HG02852 (cell line): ENCODE measurements around the gene KIF23.
"Not testable (repeated sequence)": the region's sequence is repeated elsewhere in the genome, so short reads cannot be mapped to it uniquely, and the experiment has no call there.

Experiments
- ATAC-seq: cut with Tn5 transposase; IDR thresholded peaks from one replicate; pipeline ENCODE4 v1.9.1; 2021; ENCODE audit warnings: mild to moderate bottlenecking, moderate library complexity; ENCODE audit not compliant: unreplicated experiment

Gene KIF23

DNA sequence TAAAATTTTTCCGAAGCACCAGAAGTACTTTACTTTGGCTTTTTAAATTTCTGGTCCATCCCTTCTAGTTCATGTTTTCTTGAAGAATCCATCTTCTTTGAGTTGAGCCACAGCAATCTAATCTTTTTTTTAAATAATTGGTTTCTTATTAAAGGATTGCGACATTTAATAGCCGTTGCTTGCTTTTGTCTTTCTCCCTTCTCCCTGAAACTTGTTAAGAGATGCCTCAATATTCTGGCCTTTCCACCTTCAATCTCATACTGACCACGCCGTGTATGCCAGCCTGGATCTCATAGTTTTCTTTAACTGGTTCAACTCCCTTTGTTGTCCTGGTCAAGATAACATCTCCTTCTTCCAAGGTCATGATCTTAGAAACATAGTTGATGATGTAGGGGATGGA, 20.1 kb downstream of the KIF23 start:
- ATAC-seq: no peak

DNA sequence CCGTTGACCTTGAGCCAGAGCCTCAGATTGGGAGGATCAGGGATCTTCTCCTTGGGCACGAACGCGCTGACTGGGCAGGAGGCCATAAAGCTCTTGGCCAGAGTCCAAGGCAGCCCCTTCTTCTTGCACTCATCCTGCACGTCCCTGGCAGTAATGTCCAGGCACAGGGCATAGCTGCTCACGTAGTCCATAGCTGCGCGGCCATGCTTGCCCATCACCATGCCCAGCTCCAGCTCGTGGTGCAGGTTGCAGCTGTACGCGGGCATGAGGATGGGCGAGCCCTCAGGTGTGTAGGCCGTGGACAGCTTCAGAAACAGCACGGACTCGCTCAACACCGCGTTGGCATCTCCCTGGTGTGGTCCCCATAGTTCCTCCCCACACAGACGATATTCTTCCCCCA, 20.5 kb downstream of the KIF23 start:
- no peak for ATAC-seq

DNA sequence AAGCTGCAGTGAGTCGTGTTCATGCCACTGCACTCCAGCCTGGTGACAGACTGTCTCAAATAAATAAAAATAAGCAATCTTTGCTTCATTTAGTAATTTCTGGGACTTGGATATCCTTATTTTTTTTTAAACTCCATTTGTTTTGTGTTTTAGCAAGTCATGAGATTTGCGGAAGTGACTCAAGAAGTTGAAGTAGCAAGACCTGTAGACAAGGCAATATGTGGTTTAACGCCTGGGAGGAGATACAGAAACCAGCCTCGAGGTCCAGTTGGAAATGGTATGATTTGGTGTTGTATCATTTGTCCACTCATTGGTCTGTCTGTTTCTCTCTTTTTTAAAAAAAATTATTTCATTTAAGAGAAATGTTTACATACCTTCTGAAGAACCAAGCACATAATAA, 21.8 kb downstream of the KIF23 start:
- no peak for ATAC-seq

DNA sequence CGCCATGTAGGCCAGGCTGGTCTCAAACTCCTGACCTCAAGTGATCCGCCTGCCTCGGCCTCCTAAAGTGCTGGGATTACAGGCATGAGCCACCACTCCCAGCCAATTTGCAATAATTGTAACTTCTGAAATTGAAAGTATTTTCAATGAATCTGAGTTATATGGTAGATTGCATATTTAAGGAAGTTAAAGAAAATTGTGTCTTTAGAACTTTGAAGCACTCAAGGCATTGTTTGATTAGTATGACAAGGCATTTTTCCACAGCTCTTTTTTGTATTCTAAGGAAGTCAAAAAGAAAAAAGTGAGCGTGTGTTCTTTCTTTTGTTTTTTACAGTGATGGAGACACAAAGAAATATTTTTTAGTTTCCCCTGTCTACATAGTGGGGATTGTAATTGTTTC, 22.8 kb downstream of the KIF23 start:
- ATAC-seq: no peak

DNA sequence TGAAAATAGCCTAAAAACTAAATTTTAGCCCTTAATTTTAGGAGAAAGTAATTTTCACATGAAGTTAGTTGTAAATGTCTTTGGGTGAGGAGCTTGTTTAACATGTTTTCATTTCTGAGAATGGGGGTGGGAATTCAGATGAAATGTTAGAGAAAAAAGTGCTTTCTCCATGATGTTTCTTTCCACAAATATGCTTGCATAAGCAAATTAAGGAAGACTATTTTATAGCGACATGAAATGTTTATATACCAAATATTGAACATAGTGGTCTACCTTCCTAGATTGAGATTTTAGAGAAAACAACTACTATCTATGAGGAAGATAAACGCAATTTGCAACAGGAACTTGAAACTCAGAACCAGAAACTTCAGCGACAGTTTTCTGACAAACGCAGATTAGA, 25.5 kb downstream of the KIF23 start:
- ATAC-seq: no peak

DNA sequence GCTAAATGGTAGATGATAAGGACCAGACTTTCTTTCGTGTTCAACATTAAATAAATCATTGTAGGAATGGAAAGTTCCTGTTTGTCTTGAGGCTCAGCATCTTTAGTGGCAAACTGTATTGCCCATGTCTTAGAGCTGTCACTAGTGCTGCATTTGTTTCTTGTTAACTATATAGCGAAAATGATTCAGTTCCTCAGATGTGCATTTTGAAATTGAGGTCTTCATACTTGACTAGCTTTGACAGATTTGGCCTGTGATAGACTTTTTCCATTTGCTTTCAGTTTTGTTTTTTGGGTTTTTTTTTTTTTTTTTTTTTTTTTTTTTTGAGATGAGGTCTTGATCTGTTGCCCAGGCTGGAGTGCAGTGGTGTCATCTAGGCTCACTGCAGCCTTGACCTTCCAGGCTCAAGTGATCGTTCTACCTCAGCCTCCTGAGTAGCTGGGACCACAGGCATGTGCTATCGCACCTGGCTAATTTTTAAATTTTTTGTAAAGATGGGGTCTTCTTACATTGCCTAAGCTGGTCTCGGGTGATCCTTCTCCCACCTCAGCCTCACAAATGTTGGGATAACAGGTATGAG, 29.0 kb downstream of the KIF23 start:
- peak; percentile 57 for ATAC-seq

DNA sequence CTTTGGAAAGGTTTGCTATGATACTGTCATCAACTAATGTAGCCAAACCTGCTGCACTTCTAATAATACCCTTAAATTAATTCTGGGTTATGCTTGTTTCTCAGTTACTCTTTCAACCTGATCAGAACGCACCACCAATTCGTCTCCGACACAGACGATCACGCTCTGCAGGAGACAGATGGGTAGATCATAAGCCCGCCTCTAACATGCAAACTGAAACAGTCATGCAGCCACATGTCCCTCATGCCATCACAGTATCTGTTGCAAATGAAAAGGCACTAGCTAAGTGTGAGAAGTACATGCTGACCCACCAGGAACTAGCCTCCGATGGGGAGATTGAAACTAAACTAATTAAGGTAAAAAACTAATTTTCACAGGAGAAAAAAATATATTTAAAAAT, 30.5 kb downstream of the KIF23 start:
- no peak for ATAC-seq

DNA sequence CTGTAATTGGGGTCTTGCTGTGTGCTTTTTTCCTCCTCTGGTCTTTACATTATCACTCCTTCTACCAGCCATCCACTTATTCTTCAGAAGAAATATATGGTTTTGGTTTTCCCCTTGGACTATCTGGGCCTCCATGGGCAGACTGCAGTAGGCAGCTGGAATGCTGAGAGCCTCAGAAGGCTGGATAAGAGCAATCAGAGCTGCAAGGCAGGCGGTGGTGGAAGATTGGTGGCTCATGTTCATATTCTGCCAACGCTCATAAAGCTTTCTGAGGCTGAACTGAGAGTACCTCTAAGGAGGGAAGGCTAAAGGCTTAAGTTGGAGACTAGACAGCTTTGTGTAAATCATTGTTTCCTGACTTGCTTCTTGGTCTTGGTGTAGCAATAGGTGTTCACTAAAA, 32.8 kb downstream of the KIF23 start:
- no peak for ATAC-seq

DNA sequence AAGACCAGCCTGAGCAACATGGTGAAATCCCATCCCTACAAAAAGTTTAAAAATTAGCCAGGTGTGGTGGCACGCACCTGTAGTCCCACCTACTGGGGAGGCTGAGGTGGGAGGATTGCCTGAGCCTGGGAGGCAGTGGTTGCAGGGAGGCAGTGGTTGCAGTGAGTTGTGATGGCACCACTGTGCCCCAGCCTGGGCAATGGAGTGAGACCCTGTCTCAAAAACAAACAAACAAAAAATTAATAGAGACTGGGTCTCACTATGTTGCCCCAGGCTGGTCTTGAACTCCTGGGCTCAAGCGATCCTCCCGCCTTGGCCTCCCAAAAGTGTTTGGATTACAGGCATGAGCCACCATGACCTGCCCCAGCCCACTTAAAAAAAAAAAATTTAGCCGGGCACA, 36.1 kb downstream of the KIF23 start:
- ATAC-seq: not testable (repeated sequence)

DNA sequence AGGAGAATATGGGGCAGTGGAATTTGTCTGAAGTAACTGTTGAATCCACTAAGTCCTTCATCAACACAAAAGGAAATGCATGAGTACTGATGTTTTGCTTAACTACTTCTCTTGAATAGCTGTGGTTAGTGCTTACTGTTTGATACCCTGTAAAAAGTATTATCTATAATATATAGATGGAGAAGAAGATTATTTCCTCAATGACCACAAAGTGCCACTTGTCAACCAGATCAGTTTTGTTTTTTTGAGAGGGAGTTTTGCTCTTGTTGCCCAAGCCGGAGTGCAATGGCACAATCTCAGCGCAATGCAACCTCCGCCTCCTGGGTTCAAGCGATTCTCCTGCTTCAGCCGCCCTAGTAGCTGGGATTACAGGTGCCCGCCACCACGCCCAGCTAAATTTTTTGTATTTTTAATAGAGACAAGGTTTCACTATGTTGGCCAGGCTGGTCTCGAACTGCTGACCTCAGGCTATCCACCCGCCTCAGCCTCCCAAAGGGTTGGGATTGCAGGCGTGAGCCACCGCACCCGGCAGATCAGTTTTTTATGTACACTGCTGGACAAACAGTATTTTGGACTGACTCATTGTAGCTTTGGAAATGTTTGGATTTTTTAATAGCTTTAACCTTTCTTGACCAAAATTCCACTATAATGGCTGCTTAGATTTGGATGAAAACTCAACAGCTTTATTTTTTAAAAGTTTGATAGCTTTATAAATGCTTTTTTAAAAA, 37.0 kb downstream of the KIF23 start:
- no peak for ATAC-seq

DNA sequence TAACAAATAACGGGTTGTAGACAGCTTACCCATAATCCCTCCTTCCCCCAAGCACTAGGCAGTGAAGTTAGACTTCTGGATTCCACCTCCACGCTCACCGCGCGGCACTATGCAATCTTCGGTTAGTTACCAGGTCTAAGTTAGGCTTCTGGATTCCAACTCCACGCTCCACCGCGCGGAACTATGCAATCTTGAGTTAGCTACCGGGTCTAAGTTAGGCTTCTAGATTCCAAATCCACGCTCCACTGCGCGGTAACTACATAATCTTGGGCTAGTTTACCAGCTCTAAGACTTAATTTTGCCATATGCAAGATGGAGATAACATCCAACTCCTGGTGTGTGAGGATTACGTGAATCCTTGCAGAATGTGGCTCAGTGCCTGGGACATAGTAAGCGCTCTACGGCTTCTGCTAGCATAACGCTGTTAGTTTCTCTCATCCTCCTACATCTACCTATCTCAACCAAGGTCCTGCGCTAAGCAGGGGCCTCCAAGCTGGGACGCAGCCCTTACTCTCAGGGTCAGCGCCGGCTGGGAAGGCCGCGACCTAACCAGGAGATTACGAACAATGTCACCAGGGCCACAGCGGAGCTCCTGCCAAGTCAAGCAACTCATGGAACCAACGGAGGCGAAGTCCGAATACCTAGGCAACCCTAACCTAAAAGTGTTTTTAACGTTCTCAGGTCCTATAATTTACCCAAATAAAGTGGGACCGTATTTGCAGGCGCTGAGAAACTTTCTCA, 38.0 kb downstream of the KIF23 start:
- ATAC-seq: peak; percentile 29

DNA sequence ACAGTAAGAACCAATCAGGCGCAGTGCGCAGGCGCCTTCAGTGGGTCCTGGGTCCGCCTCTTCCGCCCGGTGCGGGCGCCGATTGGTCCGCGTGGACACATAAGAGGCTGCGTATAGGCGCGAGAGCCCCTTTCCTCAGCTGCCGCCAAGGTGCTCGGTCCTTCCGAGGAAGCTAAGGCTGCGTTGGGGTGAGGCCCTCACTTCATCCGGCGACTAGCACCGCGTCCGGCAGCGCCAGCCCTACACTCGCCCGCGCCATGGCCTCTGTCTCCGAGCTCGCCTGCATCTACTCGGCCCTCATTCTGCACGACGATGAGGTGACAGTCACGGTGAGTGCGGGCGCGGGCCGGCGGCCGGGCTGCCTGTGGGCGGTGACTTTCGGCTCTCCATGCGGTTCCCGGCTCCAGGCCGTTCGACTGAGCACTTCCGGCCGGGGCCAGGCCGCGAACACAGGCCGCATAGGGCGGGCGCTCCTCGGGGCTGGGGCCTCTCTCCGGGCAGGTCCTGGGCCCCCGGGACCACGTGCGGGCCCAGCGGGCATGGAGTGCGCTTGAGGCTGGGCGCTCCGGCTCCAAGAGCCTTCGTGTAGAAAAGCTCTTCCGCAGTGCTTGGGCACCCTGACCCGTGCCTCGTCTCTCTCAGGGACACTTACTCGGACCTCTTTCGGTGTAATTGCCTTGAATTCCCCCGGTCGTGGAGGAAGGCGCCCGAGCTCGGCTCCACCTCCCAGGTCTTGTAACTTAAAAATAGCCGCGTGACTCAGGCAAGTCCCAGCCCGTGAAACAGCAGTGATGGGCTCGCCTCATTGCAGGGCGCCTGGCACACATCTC, 38.8 kb downstream of the KIF23 start, which contains the start of gene RPLP1:
TSS of gene RPLP1 (plus strand) at position 127 of the 830 bp plus-strand sequence. CDS start at position 258, 131 bp downstream.
- ATAC-seq: peak; percentile 74

DNA sequence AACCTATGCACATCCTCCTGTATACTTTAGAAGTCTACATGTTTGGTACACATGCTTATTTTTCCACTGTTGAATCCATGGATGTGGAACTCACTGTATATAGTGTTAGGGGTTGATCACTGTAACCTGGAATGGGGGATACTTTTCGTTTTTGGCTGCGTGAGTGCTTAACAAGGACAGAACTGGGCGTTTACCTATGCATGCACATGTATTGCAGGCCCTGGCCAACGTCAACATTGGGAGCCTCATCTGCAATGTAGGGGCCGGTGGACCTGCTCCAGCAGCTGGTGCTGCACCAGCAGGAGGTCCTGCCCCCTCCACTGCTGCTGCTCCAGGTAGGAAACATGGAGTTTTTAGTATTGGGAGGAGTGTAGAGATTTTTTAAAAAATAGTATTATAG, 40.8 kb downstream of the KIF23 start:
- no peak for ATAC-seq

DNA sequence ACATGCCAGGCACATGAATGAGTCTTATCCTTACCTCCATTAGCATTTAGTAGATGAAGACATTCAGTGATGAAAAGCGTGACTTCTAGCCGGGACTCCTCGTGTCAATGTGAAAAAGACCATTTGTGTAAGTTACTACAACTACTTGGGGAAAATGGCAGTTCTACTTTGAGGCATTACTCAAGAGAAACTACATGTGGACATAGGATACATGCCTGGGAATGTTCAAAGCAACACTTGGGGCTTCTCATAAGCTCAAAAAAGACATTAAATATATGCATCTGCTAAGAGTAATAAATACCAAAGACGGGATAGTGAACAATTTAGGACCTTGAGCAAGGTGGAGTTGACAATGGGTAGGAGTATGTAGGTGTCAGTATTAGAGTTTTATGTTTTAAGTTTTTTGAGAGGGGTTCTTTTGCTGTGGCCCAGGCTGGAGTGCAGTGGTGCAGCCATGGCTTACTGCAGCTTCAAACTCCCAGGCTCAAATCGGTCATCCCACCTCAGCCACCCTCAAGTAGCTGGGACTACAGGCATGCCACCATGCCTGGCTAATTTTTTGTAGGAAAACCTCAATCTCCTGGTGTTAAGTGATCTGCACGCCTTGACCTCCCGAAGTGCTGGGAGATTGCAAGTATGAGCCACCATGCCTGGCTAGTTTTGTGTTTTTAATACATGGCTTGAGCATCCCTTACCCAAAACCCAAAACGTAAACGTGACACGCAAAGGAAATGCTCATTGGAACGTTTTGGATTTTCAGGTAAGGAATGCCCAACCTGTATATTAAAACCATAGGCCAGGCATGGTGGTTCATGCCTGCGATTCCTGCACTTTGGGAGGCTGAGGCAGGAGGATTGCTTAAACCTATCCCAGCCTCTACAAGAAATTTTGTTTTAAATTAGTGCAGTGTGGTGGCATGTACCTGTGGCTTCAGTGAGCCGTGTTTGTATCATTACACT, 42.3 kb downstream of the KIF23 start:
- no peak for ATAC-seq

DNA sequence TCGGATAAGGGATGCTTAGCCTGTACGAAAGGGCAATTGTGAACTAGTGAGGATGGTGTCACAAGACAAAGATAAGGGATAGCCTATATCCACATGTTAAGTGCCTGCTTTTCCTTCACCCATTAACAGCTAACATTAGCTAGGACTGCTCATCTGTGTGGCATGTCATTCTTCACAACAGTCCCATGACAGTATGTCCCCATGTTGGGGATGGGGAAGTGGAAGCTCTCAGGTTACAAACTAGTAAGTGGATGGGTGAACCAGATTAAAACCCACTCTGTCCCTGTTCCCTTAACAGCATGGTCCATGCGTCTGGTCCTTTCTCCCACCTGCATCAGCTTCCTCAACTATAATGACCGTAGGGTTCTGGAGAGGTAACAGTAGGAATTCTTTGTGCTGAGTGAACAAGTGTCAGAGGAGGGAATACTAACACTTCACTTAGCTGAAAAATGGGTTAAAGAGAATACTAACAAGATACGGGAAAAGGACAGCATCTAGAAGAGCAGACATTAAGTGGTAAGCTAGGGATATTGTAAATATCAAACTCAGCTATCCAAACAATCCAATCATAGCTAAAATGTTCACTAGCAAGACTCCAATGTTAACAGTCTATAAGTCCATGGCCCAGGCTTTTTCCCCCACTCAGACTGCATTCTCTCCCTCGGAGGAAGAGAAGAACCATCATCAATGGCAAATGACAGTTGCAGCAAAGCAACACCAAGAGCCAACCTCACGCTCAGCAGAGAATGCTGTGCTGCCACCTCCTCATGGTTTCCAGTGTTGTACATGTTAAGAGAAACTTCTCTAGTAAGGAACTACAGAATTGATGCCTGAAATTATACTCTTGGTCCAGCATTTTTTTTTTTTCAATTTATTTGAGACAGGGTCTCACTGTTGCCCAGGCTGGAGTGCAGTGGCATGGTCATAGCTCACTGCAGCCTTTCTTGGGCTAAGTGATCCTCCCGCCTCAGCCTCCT, 43.4 kb downstream of the KIF23 start:
- ATAC-seq: no peak

DNA sequence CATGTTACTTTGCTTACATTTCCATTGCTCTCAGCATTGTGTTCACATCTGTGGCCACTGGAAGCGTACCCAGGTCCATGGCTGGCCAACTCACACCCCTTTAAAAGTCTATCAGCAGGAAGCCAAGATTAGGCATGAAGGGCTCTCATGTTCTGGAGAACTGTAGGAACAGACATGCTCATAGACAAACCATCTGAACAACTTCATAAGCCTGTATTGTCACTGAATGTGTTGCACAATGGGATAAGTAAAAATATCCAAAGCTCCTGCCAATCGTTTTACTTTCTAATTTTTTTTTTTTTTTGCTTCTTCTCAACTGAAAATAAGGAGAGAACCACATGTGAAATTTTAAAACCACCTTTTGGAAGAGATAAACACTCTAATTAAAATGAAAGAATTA, 44.9 kb downstream of the KIF23 start:
- ATAC-seq: no peak

DNA sequence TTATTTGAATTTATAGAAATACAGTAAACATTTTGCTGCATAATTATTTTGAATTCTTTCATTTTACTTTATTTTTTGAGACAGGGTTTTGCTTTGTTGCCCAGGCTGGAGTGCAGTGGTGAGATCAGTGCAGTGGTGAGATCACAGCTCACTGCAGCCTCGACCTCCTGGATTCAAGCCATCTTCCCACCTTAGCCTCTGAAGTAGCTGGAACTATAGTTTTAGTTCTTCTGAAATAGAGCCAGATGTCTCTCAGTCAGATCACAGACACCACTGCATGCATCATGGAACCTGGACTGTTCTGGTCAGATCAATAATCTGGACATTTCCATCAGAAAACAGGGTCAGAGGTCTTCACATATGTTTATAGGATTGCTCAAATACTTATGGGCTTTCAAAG, 46.3 kb downstream of the KIF23 start:
- no peak for ATAC-seq

DNA sequence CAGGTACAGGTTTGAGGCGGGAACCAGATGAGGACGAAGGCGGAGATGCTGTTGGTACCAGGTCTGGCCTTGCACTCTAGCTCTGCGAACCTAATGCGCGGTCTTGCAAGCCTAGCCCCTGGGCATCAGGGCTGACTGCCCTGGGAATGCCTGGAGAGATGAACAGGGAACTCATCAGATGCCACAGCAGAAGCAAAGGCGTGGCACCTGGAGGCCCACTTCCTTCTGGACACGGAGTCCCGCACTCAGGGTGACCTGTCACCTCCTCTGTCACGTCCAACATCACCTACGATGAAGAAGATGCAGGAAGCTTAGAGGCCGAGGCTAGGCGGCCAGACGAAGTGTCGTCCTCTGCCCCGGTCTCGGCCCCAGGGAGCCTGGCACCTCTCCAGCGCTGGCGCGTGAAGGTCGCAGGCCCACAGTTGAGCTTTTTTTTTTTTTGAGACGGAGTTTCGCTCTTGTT, 47.9 kb downstream of the KIF23 start:
- peak; percentile 5 for ATAC-seq
